ENCODE measurements around the gene DHRS12. TPM values are rescaled to one million over a fixed set of nuclear protein-coding genes. Genes with fewer than 3 reads are reported as not detected.
A peak's percentile ranks its signal among the peaks of the same experiment; 100 is the strongest.

Gene DHRS12
- total and polyA plus RNA-seq, 8 donors: 4.2 to 27.2 (median 14.1) TPM; not detected in 1

DNA sequence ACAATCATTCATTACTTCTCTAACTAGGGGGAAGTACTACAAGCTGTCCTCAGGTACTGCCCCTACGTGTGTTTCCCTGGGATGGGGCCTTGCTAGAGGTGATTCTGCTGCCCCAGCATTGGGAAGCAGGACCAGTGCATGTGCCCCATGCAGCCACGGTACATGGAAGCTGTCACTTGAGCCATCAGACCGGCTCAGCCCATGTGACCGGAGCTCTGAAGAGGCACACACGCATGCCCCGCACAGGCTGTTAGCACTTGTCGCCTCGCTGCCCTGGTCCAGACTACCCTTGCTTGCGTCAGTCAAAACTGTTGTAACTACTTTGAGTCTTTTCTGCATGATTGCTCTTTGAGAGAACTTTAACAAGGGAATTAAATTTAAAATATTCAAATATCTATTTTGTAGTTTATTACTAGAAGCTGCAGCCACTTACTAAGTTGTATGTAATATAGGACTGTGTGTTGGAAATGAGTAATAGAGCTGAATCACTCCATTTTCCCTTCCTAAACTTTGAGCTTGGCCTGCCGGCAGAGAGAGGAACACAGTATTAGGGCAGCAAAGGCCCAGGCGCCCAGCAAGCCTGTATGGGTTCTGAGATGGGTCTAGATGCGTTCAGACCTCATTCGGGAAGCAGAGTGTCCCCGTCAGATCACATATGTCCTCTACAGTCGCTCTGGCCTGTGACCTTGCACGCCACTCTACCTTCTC, 42.2 kb downstream of the DHRS12 start:
- H3K27ac ChIP-seq: peak overlapping the region in 1 of 5 donors; percentile 73
- no peak for DNase-seq
- H3K36me3 ChIP-seq: peaks cover 9 to 61% (median 58%) of the 10 kb centered on the region in 4 donors
- TF ChIP-seq POLR2A (IDR thresholded peaks at IDR 0.05) (no peak), EP300 (IDR thresholded peaks at IDR 0.05) (no peak), POLR2AphosphoS5 (IDR thresholded peaks at IDR 0.05) (no peak)
- TF ChIP-seq, protein P1, sequence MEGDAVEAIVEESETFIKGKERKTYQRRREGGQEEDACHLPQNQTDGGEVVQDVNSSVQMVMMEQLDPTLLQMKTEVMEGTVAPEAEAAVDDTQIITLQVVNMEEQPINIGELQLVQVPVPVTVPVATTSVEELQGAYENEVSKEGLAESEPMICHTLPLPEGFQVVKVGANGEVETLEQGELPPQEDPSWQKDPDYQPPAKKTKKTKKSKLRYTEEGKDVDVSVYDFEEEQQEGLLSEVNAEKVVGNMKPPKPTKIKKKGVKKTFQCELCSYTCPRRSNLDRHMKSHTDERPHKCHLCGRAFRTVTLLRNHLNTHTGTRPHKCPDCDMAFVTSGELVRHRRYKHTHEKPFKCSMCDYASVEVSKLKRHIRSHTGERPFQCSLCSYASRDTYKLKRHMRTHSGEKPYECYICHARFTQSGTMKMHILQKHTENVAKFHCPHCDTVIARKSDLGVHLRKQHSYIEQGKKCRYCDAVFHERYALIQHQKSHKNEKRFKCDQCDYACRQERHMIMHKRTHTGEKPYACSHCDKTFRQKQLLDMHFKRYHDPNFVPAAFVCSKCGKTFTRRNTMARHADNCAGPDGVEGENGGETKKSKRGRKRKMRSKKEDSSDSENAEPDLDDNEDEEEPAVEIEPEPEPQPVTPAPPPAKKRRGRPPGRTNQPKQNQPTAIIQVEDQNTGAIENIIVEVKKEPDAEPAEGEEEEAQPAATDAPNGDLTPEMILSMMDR (IDR thresholded peaks at IDR 0.05): no peak
- H3K27me3 ChIP-seq: no peaks in the 10 kb centered on the region
- no peaks in the 10 kb centered on the region for H3K9me3 ChIP-seq
- intact Hi-C loops (cut with DNase I; ENCODE audit: low total_unique reads): no loop called here
- no peak overlapping the region for H3K4me3 ChIP-seq
- H3K4me1 ChIP-seq: peaks cover 13 to 22% (median 16%) of the 10 kb centered on the region in 4 donors
- 94 to 97% (median 95%) methylated on average over 14 to 16 of the region's 16 CpGs for WGBS, 5 donors

DNA sequence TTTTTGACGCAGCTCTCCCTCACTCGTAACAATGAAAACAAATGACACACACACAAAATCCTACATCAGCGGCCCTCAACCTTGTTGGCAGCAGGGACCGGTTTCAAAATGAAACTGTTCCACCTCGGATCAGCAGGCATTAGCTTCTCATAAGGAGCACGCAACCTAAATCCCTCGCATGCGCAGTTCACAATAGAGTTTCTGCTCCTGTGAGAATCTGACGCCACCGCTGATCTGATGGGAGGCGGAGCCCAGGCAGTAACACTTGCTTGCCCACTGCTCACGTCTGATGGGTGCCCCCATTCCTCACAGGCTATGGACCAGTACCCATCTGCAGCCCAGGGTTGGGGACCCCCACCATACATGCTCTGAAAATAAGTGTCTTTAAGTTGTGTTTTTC, 43.4 kb downstream of the DHRS12 start:
- peaks cover 18 to 66% (median 66%) of the 10 kb centered on the region in 4 donors for H3K36me3 ChIP-seq
- DNase-seq: peak in 1 of 2 donors; percentile 53
- H3K27ac ChIP-seq: peak overlapping the region in 3 of 5 donors; percentile 15 to 73 (median 56)
- intact Hi-C loops (cut with DNase I; ENCODE audit: low total_unique reads): no loop called here
- no peaks in the 10 kb centered on the region for H3K9me3 ChIP-seq
- WGBS, 5 donors: 89 to 95% (median 93%) methylated on average over 12 of the region's 12 CpGs
- peaks cover 13 to 22% (median 16%) of the 10 kb centered on the region in 4 donors for H3K4me1 ChIP-seq
- peak overlapping the region in 1 of 4 donors; percentile 4 for H3K4me3 ChIP-seq
- H3K27me3 ChIP-seq: no peaks in the 10 kb centered on the region
- TF ChIP-seq POLR2A (IDR thresholded peaks at IDR 0.05): no peak
- peak in 1 of 3 donors; percentile 57 for TF ChIP-seq POLR2AphosphoS5 (IDR thresholded peaks at IDR 0.05)

- intact Hi-C loops (cut with DNase I; ENCODE audit: low total_unique reads): no loop called here
- DNase-seq: no peak
- no peak overlapping the region for H3K4me3 ChIP-seq
- no peak overlapping the region for H3K27ac ChIP-seq
- no peaks in the 10 kb centered on the region for H3K9me3 ChIP-seq
- no peaks in the 10 kb centered on the region for H3K27me3 ChIP-seq
- peaks cover 18 to 78% (median 76%) of the 10 kb centered on the region in 4 donors for H3K36me3 ChIP-seq
- peaks cover 3 to 9% (median 5%) of the 10 kb centered on the region in 4 donors for H3K4me1 ChIP-seq
- 77 to 89% (median 86%) methylated on average over 5 of the region's 5 CpGs for WGBS, 5 donors
- TF ChIP-seq POLR2A (IDR thresholded peaks at IDR 0.05) (no peak), POLR2AphosphoS5 (IDR thresholded peaks at IDR 0.05) (no peak), EP300 (IDR thresholded peaks at IDR 0.05) (no peak)
- TF ChIP-seq, protein P1 (IDR thresholded peaks at IDR 0.05): no peak
Observed at GRCh38 chr13:51759240-51759639, 44.7 kb downstream of the DHRS12 start.

GRCh38 chr13:51758691-51759090, 45.3 kb downstream of the DHRS12 start:
- no peaks in the 10 kb centered on the region for H3K9me3 ChIP-seq
- no peak overlapping the region for H3K27ac ChIP-seq
- H3K36me3 ChIP-seq: peaks cover 18 to 83% (median 80%) of the 10 kb centered on the region in 4 donors
- no peak for DNase-seq
- no peak overlapping the region for H3K4me3 ChIP-seq
- 83 to 91% (median 89%) methylated on average over 6 of the region's 6 CpGs for WGBS, 5 donors
- no peaks in the 10 kb centered on the region for H3K27me3 ChIP-seq
- intact Hi-C loops (cut with DNase I; ENCODE audit: low total_unique reads): no loop called here
- TF ChIP-seq, protein P1 (IDR thresholded peaks at IDR 0.05): no peak
- TF ChIP-seq POLR2A (IDR thresholded peaks at IDR 0.05): no peak
- H3K4me1 ChIP-seq: peaks cover 0 to 3% (median under 1%) of the 10 kb centered on the region in 4 donors

GRCh38 chr13:51756651-51757050, 47.3 kb downstream of the DHRS12 start:
- H3K9me3 ChIP-seq: no peaks in the 10 kb centered on the region
- no peak overlapping the region for H3K4me3 ChIP-seq
- 79 to 100% (median 84%) methylated on average over 2 of the region's 2 CpGs for WGBS, 5 donors
- intact Hi-C loops (cut with DNase I; ENCODE audit: low total_unique reads): no loop called here
- no peaks in the 10 kb centered on the region for H3K27me3 ChIP-seq
- H3K4me1 ChIP-seq: no peaks in the 10 kb centered on the region
- TF ChIP-seq POLR2AphosphoS5 (IDR thresholded peaks at IDR 0.05) (no peak), POLR2A (IDR thresholded peaks at IDR 0.05) (no peak), EP300 (IDR thresholded peaks at IDR 0.05) (no peak)
- TF ChIP-seq, protein P1 (IDR thresholded peaks at IDR 0.05): no peak
- no peak overlapping the region for H3K27ac ChIP-seq
- peaks cover 21 to 92% (median 90%) of the 10 kb centered on the region in 4 donors for H3K36me3 ChIP-seq
- no peak for DNase-seq
